CD4-positive, alpha-beta T cell treated with Interleukin-4 for 1 hour (primary cell): Measurements from ENCODE around the gene KY.

Source experiments
- DNase-seq, 2 donors: peaks; one replicate each; pipeline ENCODE4 v3.0.0-alpha.2; 2020 to 2022

Gene KY

DNA sequence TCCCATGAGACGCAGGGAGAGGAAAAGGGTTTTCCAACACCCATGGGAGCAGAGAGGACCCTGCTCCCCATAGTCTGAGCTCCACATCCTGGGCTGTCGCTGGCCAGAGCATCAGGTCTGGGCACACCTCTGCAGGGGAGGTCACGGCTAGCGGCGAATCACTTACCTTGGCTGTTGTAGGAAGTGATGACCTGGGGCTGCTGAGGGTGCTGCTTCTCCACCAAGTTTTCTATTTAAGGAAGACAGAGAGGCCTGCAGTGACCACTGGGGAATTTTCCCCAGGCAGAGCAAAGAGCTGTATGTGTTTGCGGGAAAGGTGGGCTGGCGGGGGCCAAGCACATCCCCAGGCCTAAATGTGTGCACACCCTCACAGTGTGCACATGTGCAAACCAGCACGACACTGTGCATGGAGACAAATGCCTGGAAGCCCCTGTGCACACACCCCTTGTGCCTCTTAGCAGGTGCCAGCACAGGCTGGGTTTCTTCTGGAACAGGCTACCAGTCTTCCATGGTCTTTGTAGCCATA, 7.6 kb downstream of the KY start:
- DNase-seq: peak in 1 of 2 donors; percentile 1

DNA sequence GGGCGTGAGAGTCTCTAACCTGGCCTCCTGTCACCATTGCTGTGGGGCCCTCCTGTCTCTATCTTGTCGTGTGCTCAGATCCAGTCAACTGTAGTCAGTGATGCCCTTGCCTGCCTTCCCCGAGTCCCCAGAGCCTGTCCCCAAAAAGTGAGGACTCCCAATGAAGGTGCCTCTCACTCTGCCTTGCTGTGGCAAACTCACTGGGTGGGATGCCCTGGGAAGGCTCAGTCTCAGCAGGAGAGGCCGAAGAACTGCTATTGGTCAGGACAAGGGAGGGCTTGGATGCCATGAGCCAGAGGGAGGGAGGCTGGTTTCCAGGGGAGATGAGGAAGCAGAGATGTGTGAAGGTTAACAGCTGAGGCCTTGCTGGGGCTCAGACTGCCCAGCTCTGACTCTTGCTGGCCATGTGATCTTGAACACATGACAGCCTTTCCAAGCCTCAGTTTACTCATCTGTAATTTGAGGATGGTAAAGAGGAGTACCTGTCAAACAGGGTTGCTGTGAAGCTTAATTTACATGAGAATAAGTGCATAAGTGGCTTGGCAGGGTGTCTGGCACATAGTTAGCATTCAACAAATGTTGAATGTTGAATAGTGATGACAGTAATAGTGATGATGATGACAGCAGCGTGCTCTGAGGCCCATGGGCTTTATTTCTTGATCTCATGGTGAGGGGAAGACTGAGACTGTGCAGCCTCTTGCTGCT, 8.2 kb downstream of the KY start:
- DNase-seq: peak in 1 of 2 donors; percentile 7

DNA sequence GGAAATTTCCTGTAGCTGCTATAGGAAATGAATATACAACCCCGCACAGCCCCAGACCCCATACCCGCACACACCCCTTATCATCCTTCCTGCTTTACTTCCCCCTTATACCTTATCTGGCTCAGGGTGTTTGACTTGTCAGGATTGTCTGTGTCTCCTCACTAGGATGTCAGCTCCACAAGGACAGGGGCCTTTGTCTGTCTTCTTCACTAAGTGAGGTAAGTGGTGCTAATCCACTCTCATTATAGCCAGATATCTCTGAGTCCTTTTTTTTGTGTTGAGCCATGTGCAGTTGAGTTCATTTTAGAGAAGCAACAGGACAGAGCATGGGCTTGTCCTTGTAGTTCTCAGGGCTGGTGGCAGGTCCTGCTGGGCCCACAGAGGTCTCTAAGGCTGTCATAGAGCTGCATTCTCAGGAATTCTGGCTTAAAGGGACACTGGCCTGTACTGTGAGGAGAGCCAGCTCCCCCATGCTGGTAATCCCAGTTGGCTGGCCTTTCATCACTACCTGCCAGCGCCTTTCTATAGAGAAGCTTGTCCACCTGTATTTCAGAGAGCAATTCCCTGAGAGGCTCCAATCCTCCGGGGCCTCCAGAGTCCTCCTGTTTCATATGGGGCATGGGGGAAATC, 9.0 kb downstream of the KY start:
- DNase-seq: no peak

DNA sequence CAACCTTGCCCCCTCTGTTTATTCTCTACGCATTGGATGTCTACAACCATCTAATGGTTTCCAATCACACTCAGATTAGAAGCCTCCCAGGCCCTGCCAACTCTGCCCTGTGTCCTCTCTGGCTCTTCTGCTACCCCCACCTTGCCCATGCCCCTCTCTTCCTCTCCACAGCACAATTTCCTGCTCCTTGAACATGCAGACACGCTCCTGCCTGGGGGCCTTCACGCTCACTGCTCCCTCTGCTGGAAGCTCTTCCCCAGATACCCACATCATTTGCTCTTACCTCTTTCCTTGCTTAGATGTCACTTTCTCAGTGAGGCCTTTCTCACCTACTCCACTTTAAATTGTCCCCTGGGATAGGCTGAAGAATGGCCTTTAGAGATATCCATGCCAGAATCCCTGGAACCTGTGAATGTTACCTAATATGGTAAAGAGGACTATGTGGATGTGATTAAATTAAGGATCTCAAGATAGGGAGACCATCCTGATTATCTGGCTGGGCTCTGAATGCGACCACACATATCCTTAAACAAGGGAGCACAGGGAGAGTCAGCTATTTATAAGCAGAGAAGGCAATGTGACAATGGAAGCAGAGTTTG, 9.9 kb downstream of the KY start:
- DNase-seq: peak in 1 of 2 donors; percentile 12

DNA sequence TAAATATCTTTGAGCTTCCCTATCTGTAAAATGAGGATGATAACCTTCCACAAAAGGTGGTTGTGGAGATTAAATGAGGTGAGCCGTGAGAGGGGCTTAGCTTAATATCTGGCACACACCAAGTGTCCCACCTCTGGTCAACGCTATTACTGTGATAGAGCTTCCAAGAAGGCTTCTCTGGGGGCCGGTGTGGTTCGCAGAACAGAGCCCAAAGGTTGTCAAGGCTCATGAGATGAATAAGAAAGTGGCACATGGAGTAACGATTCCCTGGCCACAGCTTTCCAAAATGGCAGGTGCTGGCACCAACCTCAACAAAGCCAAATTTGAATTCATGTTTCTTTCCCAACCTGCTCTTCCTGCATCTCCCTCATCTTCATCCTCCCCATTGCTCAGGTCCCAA, 10.4 kb downstream of the KY start:
- peak in 1 of 2 donors; percentile 7 for DNase-seq

DNA sequence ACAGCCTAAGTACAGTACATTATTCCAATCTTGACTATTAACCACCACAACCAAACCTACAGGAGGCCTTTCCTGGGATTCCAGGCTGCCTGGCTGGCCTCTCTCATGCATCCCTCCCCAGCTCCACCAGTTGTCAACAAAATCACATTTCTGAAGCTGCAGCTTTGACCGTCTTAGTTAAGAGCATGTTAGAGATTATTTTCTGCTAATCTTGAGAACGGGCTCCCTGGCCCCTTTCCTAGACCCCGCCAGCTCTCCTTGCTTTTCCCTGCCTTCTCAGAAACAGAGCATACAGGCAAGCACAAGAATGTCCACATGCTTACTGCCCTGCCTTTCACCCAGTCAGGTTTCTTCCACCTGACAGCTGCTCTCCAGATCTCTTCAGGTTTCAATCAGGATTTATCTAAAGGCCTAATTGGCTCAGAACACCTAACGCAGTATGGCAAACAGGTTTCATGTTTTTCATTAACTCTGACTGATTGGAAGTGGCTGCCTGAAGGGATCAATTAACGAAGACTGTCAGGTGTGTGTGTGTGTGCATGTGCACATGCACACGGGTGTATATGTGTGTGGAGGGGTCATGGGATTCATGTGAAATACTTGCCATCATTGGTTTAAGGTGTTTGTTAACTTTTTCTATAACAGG, 12.3 kb downstream of the KY start:
- DNase-seq: no peak

DNA sequence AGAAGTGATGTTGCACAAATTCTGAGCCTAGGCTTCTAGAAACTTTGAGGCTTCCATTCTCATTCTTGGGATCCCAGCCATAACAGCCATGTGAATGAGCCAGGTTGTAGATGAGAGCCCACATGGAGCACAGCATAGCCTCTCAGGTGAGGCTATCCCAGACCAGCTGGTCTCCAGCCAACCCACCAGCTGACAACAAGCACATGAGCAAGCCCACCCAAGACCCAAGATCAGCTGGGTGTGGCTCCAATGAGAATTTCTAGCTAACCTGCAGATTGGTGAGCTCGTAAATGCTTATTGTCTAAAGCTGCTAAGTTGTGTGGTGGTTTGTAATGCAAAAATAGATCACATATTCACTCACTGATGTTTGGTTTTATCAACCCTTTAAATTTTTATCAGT, 14.4 kb downstream of the KY start:
- no peak for DNase-seq

DNA sequence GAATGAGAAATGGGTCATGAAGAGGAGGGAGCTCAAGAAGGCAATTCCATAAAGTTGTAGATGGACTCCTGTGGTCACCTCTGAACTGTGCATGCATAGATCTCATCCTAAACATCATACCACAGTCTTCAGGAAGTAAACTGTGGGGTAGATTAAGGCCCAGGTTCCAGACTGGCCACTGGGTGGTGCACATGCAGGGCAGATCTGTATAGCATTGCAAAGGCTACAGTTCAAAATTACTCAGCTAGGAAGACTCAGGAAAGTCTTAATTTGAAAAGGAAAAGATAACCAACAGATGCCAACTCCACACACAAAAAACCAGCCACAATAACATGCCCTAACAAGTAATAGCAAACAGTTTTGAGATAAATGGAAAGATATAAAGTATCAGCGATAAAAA, 20.3 kb downstream of the KY start:
- no peak for DNase-seq

DNA sequence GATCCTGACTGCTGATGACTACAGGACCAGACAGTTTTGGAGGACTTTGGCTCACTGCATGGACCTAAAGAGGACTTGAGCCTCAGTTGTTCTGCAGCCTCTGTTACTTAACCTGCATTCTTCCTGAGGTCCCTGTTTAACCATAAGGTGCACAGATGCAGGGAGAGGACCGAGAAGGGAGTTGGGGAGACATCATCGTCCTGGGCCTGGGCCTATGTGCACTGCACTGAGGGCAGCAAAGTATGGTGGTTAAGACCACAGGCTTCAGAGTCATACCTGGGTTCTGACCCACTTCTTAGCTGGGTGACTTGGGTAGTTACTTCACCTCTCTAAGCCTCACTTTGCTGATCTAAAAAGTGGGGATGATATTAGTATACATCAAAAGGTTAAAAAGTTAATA, 21.9 kb downstream of the KY start:
- DNase-seq: no peak

DNA sequence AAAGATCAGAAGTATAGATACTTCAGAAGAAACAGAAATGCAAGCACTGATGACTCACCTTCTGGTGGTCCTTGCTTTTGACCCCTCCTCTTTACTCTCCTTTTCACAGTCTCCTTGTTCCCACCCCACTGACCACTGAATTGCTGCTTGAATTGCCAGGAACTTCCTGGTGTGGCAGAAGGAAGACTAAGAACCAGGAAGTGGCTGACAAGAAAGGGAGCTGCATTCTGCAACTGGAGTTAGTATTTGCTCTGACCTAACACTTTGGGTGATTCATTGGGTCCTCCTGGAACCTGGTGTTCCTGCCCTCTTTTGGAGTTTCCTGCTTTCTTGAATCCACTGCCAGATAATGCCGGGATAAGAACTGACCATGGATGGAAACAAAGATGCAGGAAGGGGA, 23.0 kb downstream of the KY start:
- DNase-seq: no peak

DNA sequence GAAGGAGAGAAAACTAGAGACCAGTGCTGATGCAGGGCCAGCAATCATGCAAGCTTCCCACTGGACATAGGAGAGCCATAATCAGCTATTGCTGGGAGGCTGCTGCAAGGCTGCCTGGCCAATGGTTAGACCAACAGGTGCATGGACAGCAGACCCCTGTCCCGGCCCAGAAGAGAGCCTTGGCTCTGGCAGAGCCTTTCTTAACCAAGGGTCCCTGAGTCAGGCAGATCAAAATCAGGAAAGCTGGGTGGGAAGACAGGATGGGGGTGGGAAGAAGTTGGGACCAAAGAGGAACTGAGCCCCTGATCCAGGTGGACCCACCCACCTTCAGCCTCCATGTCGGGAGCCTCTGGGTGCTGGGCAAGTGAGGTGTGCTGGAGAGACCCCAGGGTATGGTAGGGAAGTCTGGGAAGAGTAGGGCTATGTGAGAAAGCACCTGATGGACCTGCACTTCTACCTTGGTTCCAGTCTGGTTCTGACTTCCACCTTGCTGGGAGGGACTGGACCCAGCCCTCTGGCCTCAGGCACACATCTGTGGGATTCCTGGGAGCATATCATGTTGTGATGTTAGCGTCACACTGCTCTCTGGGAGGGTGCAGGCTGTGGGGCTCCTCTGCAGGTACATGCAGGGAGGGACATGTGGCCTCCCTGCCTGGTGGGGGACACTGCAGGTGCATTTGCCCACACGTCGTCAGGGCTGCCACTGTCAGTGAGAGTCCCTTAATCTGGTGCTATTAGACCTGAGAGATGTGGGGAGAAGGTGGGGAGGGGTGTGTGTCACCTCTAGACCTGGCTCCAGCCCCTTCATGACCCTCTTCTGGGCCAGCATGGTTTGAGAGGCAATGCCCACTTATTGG, 24.7 kb downstream of the KY start:
- no peak for DNase-seq

DNA sequence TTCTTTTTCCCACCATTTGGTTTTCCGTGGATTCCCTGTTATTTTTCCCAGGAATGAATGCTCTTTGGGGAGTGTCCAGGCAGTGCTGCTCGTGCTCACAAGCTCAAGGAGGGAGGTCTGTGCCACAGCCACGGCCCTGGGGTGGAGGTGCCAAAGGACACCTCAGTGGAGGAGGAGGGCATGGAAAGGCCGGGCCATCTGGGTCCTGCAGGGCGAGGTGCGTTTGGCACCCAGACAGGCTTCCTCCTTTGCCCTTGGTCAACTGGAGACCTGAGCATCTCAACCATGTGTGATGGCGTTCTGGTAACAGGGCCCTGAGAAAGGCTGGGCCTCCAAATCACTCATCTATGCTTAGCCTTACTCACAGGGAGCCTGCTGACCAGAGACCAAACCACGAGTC, 25.4 kb downstream of the KY start:
- no peak for DNase-seq

DNA sequence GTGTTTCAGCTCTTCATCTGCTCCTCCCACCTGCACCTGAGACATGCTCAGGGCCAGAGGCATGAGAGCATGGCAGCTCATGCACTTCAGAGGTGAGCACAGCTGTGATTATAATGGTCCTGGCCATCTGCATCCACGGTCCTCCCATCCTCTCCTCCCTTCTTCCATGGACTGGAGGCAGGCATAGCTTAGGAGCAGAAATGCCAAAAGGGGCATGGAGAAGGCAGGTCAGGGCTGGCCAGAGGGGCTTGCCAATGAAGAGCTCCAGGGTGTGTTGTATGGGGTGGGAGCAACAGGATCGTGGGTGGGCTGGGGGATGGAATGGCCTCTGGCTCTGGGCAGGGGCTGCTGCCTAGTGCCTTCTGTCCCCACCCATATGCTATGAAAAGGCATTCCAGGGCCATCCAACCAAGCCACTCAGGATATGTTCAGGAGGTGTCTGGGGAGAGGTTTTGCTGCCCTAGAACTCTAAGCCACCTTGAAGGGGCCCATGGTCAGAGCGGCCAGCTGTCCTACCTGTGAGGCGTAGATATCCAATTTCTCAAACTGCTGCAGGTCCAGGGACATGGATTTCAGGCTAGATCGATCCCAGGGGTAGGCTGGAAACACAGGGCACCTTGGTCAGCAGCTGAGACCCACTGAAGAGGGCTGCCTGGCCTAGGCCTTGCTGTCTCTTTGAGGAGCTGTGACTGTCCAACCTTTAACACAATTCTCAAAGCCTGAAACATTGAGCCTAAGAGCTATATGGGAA, 26.1 kb downstream of the KY start:
- DNase-seq: no peak

DNA sequence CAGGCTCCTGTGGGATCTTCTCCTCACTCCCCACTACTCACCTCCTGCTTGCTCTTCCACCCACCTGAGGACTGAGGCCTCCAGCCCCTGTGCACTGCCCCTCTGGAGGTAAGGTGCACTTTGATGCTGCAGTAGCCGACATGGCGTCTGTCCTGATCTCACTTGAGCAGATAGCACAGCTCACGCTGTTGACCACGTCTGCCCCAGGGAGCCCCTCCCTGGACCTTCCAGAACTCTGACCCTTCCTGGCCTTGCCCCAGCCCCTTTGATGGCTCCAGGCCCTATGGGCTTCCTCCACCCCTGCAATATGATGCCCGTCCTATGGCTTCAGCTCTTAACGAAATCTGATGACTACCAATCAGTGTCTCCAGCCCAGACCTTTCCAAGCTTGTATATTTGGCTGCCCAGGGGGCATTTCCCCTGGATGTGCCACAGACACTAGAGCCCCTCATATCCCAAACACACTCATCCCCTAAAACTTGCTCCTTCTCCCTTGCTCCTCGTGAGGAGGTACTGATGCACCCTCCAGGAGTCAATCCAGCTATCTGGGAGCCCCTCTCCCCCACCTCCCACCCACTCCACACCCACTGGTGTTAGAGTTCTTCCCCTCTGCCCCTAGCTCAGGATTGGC, 27.1 kb downstream of the KY start:
- DNase-seq: no peak

DNA sequence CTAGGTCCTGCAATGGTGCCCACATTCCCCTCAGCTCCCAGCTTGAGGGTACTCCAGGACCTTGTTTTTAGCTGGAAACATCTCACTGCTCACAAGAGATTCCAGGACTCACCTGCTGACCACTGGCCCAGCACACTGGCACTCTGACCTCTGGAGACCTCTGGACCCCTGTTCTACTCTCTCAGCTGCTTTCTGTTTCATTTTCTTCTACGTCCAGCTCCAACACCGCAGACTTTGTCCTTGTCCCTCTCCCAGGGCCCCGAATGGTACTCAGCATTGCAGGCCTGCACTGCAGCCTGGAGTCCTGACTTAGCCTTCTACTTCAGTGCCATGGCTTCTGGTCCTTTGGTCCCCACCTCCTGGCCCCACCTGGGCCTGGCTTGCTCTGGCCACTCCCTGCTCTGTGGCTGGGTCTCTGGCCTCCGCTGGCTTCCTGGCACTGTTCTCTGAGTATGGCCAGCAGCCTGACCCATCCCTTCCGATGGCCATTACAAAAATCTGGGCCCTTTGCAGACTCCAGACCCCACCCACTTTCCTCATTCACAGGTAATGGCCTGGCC, 27.9 kb downstream of the KY start:
- no peak for DNase-seq

DNA sequence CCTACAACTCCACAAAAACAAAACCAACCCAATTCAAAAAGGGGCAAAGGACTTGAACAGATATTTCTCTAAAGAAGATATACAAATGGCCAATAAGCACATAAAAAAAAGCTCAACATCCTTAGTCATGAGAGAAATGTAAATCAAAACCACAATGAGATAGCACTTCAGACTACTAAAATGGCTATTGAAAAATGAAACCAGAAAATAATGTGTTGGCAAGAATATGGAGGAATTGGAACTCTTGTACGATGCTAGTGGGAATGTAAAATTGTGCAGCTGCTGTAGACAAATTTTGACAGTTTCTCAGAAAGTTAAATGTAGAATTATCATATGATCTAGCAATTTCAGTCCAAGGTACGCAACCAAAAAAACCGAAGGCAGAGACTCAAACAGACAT, 29.0 kb downstream of the KY start:
- DNase-seq: no peak

DNA sequence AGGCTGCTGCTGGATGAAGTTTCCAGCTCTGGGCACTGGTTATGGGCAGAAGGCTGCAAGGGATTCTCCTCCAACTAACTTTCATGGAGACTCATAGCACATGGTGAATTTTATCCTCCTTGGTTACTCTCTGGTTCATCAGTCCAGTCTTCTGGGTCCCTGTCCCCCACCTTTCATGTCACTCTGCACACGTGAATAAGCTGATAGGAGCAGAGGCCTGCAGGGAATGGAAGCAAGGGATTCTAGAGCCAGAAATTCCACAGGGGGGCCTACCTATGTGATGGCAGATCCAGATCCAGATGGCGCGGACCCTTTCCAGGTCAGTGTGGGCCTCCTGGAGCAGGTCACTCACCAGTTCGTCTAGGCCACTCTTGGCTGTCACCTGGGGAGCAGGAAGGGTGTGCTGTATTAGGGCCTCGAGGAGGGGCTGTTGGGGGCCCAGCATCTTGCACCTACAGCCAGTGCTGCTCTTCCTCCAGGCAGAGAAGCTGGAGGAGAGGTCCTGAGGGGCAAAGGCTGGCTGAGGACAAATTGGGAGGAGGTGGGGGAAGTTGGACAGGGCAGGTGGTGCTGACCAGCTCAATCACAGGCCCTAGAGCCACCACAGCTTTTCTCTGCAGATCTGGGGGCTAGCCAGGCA, 30.2 kb downstream of the KY start:
- DNase-seq: no peak

DNA sequence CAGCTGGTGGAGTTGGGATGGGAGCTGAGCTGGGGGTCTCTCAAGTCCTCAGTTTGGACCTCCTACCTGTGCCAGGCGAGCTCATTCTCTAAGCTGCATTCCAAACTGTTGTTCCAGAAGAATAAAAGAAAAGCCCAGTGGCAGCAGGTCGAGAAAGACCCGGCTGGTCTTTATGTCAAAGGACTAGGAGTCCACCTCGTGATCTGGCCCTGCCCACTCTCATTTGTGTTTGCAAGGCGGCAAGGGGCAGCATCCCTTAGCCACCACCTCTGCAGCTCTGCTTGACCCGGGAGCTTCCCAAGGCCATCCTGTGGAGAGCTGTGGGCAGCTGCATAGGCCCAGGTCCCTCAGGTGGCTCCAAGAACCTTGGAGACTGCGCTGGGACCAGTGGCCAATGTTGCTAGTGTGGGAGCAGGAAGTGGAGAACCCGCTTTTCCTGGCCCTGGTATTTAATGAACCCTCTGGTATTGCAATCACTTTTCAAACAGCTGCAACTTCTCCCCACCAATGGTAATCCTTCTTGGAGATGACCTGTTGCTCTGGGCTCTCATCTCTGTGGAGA, 30.9 kb downstream of the KY start:
- DNase-seq: no peak

DNA sequence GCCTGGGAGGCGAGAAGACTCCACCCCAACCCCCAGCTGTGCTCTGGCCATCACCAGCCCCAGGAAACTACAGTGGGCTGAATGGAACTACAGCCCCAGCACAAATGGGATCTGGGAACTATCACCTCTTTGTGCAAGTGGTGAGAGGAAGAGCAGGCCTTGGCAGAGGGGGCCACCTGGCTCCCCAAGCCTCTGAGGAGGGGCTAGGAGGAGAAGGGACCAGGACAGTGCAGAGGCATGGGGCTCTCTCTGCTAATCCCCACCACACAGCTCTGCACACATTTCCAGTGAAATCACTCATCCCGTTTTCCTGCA, 31.6 kb downstream of the KY start:
- no peak for DNase-seq

DNA sequence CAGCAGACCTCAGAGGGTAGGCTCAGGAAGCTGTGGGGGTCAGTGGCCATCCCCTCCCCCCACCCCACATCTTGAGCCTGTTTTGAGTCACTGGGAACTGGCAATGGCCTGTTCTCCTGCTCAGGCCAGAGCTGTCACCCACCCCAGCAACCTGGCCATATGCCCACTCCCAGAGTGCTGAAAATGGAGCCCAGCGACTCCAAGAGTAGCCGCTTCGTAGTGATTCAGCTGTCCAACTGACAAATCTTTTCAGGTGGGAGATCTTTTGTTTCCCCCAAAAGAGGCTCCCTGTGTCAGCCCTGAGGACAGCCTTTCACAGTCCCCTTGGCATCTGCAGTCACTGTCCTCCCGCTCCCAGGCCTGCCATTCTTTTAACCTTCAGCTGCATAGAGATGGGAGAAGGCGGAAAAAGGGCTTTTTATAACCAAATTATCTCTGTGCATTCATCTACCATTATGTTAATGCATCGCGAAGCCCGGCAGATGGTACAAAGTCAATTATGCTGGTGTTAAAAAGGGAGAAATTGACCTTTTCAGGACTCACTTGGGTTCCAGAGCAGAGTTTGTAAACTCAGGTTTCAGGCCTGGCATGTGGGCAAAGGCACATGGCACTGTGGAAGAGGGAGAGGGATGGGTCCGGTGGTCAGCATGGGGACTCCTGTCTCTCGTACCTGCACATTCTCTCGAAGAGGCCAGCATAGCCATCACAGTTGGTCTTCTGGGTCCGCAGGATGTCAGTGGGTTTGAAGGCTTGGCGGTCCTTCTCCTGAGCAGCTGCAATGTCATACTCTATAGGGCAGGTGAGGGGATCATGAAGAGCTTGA, 32.1 kb downstream of the KY start:
- no peak for DNase-seq
